Neural progenitor cell (in vitro differentiated cells): ENCODE results near the gene RXFP1. TPM values are rescaled to one million over a fixed set of nuclear protein-coding genes. Genes with fewer than 3 reads are reported as not detected.

Experiments used
- DNase-seq: peaks from one replicate; pipeline ENCODE4 v3.0.0-alpha.2; 2016; ENCODE audit warnings: low spot score
- H2AFZ ChIP-seq: fragments of 200-600 bp; sonication (generic); replicated peaks from 2 replicates; pipeline ENCODE4 v1.6.1; 2016; ENCODE audit warnings: antibody characterized with exemption
- H3F3A ChIP-seq: fragments of 200-600 bp; sonication (generic); 2 replicates; pipeline ENCODE4 v1.6.1; 2016; ENCODE audit warnings: antibody characterized with exemption, low read depth
- H3K27ac ChIP-seq: fragments of 200-600 bp; sonication (generic); 2 replicates; pipeline ENCODE4 v1.5.1; 2016; ENCODE audit warnings: mild to moderate bottlenecking
- H3K27me3 ChIP-seq: fragments of 200-600 bp; sonication (generic); 2 replicates; pipeline ENCODE4 v1.6.1; 2016; ENCODE audit warnings: mild to moderate bottlenecking, moderate library complexity
- H3K36me3 ChIP-seq: fragments of 200-600 bp; sonication (generic); 2 replicates; pipeline ENCODE4 v1.5.1; 2016
- H3K4me1 ChIP-seq: fragments of 200-600 bp; sonication (generic); 2 replicates; pipeline ENCODE4 v1.6.1; 2016; ENCODE audit warnings: mixed run types
- H3K4me2 ChIP-seq: fragments of 200-600 bp; sonication (generic); 2 replicates; pipeline ENCODE4 v1.6.1; 2016
- H3K4me3 ChIP-seq: fragments of 200-600 bp; sonication (generic); 2 replicates; pipeline ENCODE4 v1.5.1; 2016
- H3K79me2 ChIP-seq: fragments of 200-600 bp; sonication (generic); 2 replicates; pipeline ENCODE4 v1.6.1; 2016; ENCODE audit warnings: low read depth
- H3K9ac ChIP-seq: fragments of 200-600 bp; sonication (generic); 2 replicates; pipeline ENCODE4 v1.6.1; 2016
- H3K9me3 ChIP-seq: fragments of 200-600 bp; sonication (generic); 2 replicates; pipeline ENCODE4 v1.5.1; 2016; ENCODE audit warnings: low read depth
- H4K20me1 ChIP-seq: fragments of 200-600 bp; sonication (generic); 2 replicates; pipeline ENCODE4 v1.6.1; 2016; ENCODE audit warnings: low read depth
- H3K27ac Mint-ChIP-seq: 3 replicates; pipeline ENCODE4 v1.8.0; 2021; ENCODE audit warnings: mixed read lengths
- H3K27me3 Mint-ChIP-seq: 2 replicates; pipeline ENCODE4 v1.8.0; 2022; ENCODE audit warnings: low read depth, mild to moderate bottlenecking, inconsistent platforms, moderate library complexity, mixed read lengths; ENCODE audit not compliant: insufficient read depth
- H3K36me3 Mint-ChIP-seq: 3 replicates; pipeline ENCODE4 v1.8.0; 2021; ENCODE audit warnings: mixed read lengths
- H3K4me1 Mint-ChIP-seq: 3 replicates; pipeline ENCODE4 v1.8.0; 2021; ENCODE audit warnings: mixed read lengths
- H3K4me3 Mint-ChIP-seq: 3 replicates; pipeline ENCODE4 v1.8.0; 2021; ENCODE audit warnings: mild to moderate bottlenecking, moderate library complexity, mixed read lengths
- H3K9me3 Mint-ChIP-seq: 3 replicates; pipeline ENCODE4 v1.8.0; 2020; ENCODE audit warnings: mixed read lengths
- EZH2 ChIP-seq: fragments of 200-600 bp; sonication (generic); IDR thresholded peaks from 2 replicates; pipeline ENCODE4 v1.6.1; 2017; ENCODE audit warnings: antibody characterized with exemption, mild to moderate bottlenecking, moderate library complexity
- EZH2phosphoT487 ChIP-seq: fragments of 200-600 bp; sonication (generic); IDR thresholded peaks from 2 replicates; pipeline ENCODE4 v1.6.1; 2017; ENCODE audit warnings: antibody characterized with exemption
- total RNA-seq: library from RNA; depleted of rRNA; stranded (reverse); fragments of >200 nt; gene quantifications from 2 replicates; pipeline ENCODE4 v1.2.3, GENCODE V29; 2015; ENCODE audit warnings: low replicate concordance
- TF ChIP-seq, protein P1 (sequence below): fragments of 200-600 bp; sonication (generic); IDR thresholded peaks from 2 replicates; pipeline ENCODE4 v1.5.1; 2017; ENCODE audit warnings: antibody characterized with exemption, mild to moderate bottlenecking

The RXFP1 gene
- total RNA-seq, 1 donor from 2014 or later: not detected

DNA sequence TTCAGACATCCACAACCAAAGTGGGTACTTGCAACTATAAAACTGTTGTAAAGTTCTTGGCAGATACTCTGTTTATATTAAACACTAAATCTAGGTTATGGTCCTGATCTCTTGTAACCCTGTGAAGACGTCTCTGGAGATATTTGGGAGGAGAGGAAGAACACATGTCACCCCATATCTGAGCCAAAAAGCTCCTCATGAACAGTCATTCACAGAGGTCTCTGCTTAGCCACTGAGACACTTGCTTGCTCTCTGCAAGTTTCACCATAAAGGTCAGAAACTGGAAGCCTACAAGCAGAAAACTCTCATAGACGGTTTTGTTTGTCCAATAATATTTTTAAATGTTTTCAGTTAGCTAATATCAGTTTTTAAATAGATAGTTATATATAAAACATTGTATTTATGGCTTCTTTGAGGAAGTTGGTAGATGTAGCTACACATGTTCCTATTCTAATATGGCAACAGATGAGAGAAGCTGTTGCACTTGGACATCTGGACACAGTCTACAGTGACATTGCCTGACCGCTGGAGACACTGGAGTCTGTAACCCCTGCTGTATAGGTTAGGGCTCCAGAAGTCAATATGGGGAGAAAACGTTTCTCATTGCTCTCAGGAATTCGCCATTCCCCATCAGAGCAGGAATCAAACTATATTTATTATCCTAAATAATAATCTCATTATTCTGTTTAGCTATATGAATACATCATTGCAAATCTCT is 76.4 kb downstream of the RXFP1 start:
- no peak for TF ChIP-seq EZH2
- Mint-ChIP-seq H3K27me3 (no peaks in the 10 kb centered on the region), H3K4me3 (no peak overlapping the region), H3K36me3 (no peaks in the 10 kb centered on the region), H3K27ac (no peak overlapping the region), H3K9me3 (no peaks in the 10 kb centered on the region), H3K4me1 (no peaks in the 10 kb centered on the region)
- Histone ChIP-seq H3K4me1 (no peaks in the 10 kb centered on the region), H3K4me2 (no peak overlapping the region), H3K36me3 (no peaks in the 10 kb centered on the region), H3K27me3 (no peaks in the 10 kb centered on the region), H4K20me1 (no peaks in the 10 kb centered on the region), H3K9me3 (no peaks in the 10 kb centered on the region), H3K79me2 (no peaks in the 10 kb centered on the region), H3K9ac (no peak overlapping the region), H3K27ac (no peak overlapping the region), H2AFZ (no peak overlapping the region), H3K4me3 (no peak overlapping the region), H3F3A (no peaks in the 10 kb centered on the region)
- DNase-seq: no peak

DNA sequence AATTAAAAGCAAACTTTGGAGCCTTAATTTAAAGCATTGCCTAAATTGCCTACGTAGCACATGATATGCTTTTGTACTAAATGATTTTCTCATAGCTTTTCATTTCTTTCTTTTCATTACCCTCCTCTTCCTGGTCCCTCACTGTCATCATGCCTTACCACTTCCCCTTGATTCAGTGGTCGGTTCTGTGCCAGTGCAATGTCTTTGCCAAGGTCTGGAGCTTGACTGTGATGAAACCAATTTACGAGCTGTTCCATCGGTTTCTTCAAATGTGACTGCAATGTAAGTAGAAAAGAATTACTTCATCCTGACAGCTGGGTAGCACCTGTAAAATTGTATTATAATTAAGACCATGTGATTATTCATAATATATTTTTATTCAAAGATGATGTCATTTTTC is 77.5 kb downstream of the RXFP1 start:
- H3K79me2 ChIP-seq: no peaks in the 10 kb centered on the region
- no peaks in the 10 kb centered on the region for H3K27me3 ChIP-seq
- H4K20me1 ChIP-seq: no peaks in the 10 kb centered on the region
- Mint-ChIP-seq H3K9me3 (no peaks in the 10 kb centered on the region), H3K36me3 (no peaks in the 10 kb centered on the region), H3K4me1 (no peaks in the 10 kb centered on the region), H3K4me3 (no peak overlapping the region), H3K27me3 (no peaks in the 10 kb centered on the region), H3K27ac (no peak overlapping the region)
- H2AFZ ChIP-seq: no peak overlapping the region
- no peak for DNase-seq
- no peak overlapping the region for H3K27ac ChIP-seq
- H3K4me2 ChIP-seq: no peak overlapping the region
- no peaks in the 10 kb centered on the region for H3K9me3 ChIP-seq
- TF ChIP-seq, protein P1, sequence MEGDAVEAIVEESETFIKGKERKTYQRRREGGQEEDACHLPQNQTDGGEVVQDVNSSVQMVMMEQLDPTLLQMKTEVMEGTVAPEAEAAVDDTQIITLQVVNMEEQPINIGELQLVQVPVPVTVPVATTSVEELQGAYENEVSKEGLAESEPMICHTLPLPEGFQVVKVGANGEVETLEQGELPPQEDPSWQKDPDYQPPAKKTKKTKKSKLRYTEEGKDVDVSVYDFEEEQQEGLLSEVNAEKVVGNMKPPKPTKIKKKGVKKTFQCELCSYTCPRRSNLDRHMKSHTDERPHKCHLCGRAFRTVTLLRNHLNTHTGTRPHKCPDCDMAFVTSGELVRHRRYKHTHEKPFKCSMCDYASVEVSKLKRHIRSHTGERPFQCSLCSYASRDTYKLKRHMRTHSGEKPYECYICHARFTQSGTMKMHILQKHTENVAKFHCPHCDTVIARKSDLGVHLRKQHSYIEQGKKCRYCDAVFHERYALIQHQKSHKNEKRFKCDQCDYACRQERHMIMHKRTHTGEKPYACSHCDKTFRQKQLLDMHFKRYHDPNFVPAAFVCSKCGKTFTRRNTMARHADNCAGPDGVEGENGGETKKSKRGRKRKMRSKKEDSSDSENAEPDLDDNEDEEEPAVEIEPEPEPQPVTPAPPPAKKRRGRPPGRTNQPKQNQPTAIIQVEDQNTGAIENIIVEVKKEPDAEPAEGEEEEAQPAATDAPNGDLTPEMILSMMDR: no peak
- TF ChIP-seq EZH2: no peak
- TF ChIP-seq EZH2phosphoT487: no peak
- H3F3A ChIP-seq: no peaks in the 10 kb centered on the region
- no peaks in the 10 kb centered on the region for H3K4me1 ChIP-seq
- H3K9ac ChIP-seq: no peak overlapping the region
- H3K4me3 ChIP-seq: no peak overlapping the region
- H3K36me3 ChIP-seq: no peaks in the 10 kb centered on the region

DNA sequence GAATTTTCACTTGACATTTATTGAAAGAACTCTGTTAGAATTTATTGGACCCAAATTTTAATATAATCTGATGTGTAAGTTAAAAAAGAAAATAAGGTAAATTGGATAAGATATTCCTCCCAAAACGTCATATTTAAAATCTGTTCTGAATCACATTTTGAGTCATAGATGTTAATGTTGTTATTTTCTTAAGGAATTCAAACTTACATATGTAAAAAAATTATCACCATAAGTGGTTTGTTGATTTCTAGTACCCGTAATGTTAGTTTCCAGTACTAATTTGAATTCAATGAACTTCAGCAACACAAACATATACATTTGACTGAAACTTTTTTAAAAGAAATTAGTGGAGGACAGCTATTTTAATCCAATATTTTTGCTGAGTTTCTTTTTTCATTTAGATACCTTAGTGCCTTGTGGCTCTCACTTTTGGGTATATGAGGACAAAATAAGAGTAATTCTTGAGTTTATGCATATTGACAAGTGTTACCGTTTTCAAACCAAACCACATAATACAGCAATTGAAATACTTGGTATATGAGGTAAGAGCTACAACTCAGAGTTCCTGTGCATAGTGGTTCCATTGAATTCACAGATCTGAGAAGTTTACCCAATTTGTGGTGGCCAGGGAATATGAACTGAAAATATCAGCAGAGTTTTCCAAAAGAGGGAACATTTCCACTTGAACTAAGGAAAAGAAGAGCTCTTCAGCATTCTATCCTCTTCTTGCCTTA is 78.2 kb downstream of the RXFP1 start:
- H3K27me3 Mint-ChIP-seq: no peaks in the 10 kb centered on the region
- H3K27ac Mint-ChIP-seq: no peak overlapping the region
- H3K9me3 ChIP-seq: no peaks in the 10 kb centered on the region
- no peaks in the 10 kb centered on the region for H3K36me3 Mint-ChIP-seq
- no peak for DNase-seq
- H4K20me1 ChIP-seq: no peaks in the 10 kb centered on the region
- no peaks in the 10 kb centered on the region for H3K4me1 ChIP-seq
- H3K36me3 ChIP-seq: no peaks in the 10 kb centered on the region
- H3K27ac ChIP-seq: no peak overlapping the region
- H3K27me3 ChIP-seq: no peaks in the 10 kb centered on the region
- no peaks in the 10 kb centered on the region for H3K4me1 Mint-ChIP-seq
- no peak overlapping the region for H2AFZ ChIP-seq
- no peaks in the 10 kb centered on the region for H3K9me3 Mint-ChIP-seq
- no peak overlapping the region for H3K4me3 Mint-ChIP-seq
- no peaks in the 10 kb centered on the region for H3F3A ChIP-seq
- no peak overlapping the region for H3K9ac ChIP-seq
- TF ChIP-seq EZH2phosphoT487: no peak
- TF ChIP-seq, protein P1: no peak
- no peak for TF ChIP-seq EZH2
- H3K4me2 ChIP-seq: no peak overlapping the region
- no peak overlapping the region for H3K4me3 ChIP-seq
- H3K79me2 ChIP-seq: no peaks in the 10 kb centered on the region

DNA sequence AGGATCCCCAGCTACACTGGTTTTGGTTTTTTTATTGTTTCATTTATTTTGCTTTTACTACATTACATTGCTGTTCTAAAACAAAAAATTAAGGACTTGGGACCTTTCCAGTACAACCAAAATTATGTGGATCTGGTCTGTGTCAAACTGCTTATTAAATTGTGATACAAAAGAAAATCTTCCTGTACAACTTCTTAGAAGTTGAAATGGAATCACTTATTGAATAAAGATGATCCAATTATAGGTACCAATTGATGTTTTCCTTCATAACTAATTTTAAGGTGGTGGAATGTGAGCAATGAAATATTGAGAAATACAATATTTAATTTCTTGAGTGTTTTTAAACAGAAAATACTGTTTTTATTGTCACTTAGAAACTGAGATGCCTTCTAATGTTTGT is 82.7 kb downstream of the RXFP1 start:
- Mint-ChIP-seq H3K36me3 (no peaks in the 10 kb centered on the region), H3K4me1 (no peaks in the 10 kb centered on the region), H3K27me3 (no peaks in the 10 kb centered on the region), H3K4me3 (no peak overlapping the region), H3K27ac (no peak overlapping the region), H3K9me3 (no peaks in the 10 kb centered on the region)
- Histone ChIP-seq H3K4me1 (no peaks in the 10 kb centered on the region), H4K20me1 (no peaks in the 10 kb centered on the region), H3K9ac (no peak overlapping the region), H3K4me2 (no peak overlapping the region), H3K4me3 (no peak overlapping the region), H3K36me3 (no peaks in the 10 kb centered on the region), H3K27ac (no peak overlapping the region), H3K27me3 (no peaks in the 10 kb centered on the region), H3K79me2 (no peaks in the 10 kb centered on the region), H2AFZ (no peak overlapping the region), H3F3A (no peaks in the 10 kb centered on the region), H3K9me3 (no peaks in the 10 kb centered on the region)
- TF ChIP-seq EZH2 (no peak), EZH2phosphoT487 (no peak)
- TF ChIP-seq, protein P1: no peak
- no peak for DNase-seq
